ENCODE data around the gene CEMIP. TPM values are rescaled to one million over a fixed set of nuclear protein-coding genes. Genes with fewer than 3 reads are reported as not detected.

CEMIP gene
- total and polyA plus RNA-seq, 2 of the 8 experiments (the other 6 are each of a cell fraction or from before 2014, with no cell fraction given), result 0.11 to 0.60 TPM

DNA sequence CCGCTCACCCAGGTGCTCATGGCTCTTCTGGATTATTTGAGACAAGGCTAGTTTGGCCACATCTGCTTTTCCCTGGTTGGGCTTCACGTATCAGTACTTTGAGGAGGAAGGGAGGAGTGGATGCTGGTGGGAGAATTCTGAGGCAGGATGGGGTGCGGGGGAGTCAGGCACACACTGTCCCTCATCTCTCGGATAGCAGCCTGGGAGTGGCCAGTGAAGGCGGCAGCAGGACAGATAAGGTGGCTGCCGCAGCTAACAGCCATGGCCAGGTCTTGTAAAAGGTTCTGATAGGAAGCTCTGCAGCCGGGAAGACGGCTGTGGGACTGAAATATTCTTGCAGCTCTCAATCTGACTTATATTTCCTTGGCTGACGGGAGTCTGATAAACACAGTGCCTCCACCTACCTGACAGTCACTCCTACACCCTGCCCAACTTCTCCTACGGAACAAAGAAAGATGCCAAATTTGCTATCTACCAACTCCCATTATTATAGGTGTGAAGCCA, 123.2 kb downstream of the CEMIP start (continued):
- TF ChIP-seq SAP30 (IDR thresholded peaks at IDR 0.05; ENCODE audit: insufficient read depth, insufficient replicate concordance, low read length), result no peak
